Calu3 (cell line): ENCODE measurements around the gene ARPC1B. TPM values are rescaled to one million over a fixed set of nuclear protein-coding genes. Genes with fewer than 3 reads are reported as not detected.
"Not testable (repeated sequence)": the region's sequence is repeated elsewhere in the genome, so short reads cannot be mapped to it uniquely, and the experiment has no call there.

Experiments used
- BruUV-seq: library from RNA; stranded (reverse); fragments of 400-500 nt; replicated peaks from 2 replicates; lab custom pipeline; 2021; lab: Mats Ljungman, UMichigan
- CTCF ChIA-PET: fragments of 300-600 bp; sonication (Branson Sonifier 250); formaldehyde crosslinking; loops from one replicate; lab custom pipeline; 2022; ENCODE audit warnings: antibody characterized with exemption; lab: Charles Lee
- DNase-seq: peaks from one replicate; pipeline ENCODE4 v3.0.0; 2022
- H3K27ac Mint-ChIP-seq: one replicate; pipeline ENCODE4 v1.8.0; 2022; ENCODE audit warnings: mixed read lengths; ENCODE audit not compliant: unreplicated experiment
- H3K27me3 Mint-ChIP-seq: one replicate; pipeline ENCODE4 v1.8.0; 2022; ENCODE audit warnings: mixed read lengths; ENCODE audit not compliant: unreplicated experiment
- H3K36me3 Mint-ChIP-seq: one replicate; pipeline ENCODE4 v1.8.0; 2022; ENCODE audit warnings: mild to moderate bottlenecking, moderate library complexity, mixed read lengths; ENCODE audit not compliant: insufficient read depth, unreplicated experiment
- H3K4me1 Mint-ChIP-seq: one replicate; pipeline ENCODE4 v1.8.0; 2022; ENCODE audit warnings: mild to moderate bottlenecking, low read depth, mixed read lengths; ENCODE audit not compliant: unreplicated experiment
- H3K4me3 Mint-ChIP-seq: one replicate; pipeline ENCODE4 v1.8.0; 2022; ENCODE audit warnings: mild to moderate bottlenecking, low read depth, moderate library complexity, mixed read lengths; ENCODE audit not compliant: unreplicated experiment
- H3K9me3 Mint-ChIP-seq: one replicate; pipeline ENCODE4 v1.8.0; 2022; ENCODE audit warnings: low read depth, mixed read lengths; ENCODE audit not compliant: unreplicated experiment
- CTCF ChIP-seq: fragments of 200-600 bp; IDR thresholded peaks from one replicate; pipeline ENCODE4 v1.8.0; 2022; ENCODE audit warnings: antibody characterized with exemption; ENCODE audit not compliant: unreplicated experiment
- intact Hi-C: fragments of 100-400 bp; cut with micrococcal nuclease; formaldehyde crosslinking; loops from one replicate; pipeline ENCODE4 v1.10.0; 2022; ENCODE audit not compliant: unreplicated experiment
- total RNA-seq: library from RNA; stranded (reverse); gene quantifications from 2 replicates; pipeline ENCODE4 v1.2.3, GENCODE V29; 2022

The ARPC1B gene
- total RNA-seq, 1 experiment from 2014 or later = 107 TPM

DNA sequence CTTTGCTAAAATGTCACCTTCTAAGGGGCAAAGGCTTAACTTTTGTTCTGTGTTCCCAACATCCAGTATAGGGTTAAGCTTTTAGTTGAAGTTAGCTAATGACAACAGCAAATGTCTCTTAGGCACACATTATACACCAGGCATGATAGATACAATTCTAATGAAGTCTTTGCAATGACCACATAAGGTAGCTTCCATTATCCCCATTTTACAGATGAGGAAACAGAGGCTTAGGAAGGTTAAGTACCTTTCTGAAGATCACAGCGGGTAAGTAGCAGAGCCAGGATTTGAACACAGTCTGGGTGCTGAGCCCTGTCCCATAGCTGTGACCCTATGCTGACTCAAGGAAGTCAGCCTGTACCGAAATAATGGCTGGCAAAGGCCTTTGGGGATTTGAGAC, 36.1 kb downstream of the ARPC1B start:
- Mint-ChIP-seq H3K36me3 (peaks cover 64% of the 10 kb centered on the region), H3K27me3 (no peaks in the 10 kb centered on the region), H3K4me1 (peaks cover 12% of the 10 kb centered on the region), H3K27ac (no peak overlapping the region), H3K4me3 (peak overlapping the region; percentile 92), H3K9me3 (peaks cover 3% of the 10 kb centered on the region)
- TF ChIP-seq CTCF = no peak
- BruUV-seq = no TSS peak
- CTCF ChIA-PET = no interaction called here
- intact Hi-C loops = no loop called here
- DNase-seq = no peak

GRCh38 chr7:99415513-99416127, 41.1 kb downstream of the ARPC1B start:
- CTCF ChIA-PET, BruUV-seq, H3K27ac Mint-ChIP-seq, intact Hi-C loops, H3K9me3 Mint-ChIP-seq, H3K27me3 Mint-ChIP-seq, H3K4me3 Mint-ChIP-seq, H3K4me1 Mint-ChIP-seq: not testable (repeated sequence)
- peak; percentile 62 for DNase-seq
- peak; percentile 37 for TF ChIP-seq CTCF
- H3K36me3 Mint-ChIP-seq = peaks cover 74% of the 10 kb centered on the region

DNA sequence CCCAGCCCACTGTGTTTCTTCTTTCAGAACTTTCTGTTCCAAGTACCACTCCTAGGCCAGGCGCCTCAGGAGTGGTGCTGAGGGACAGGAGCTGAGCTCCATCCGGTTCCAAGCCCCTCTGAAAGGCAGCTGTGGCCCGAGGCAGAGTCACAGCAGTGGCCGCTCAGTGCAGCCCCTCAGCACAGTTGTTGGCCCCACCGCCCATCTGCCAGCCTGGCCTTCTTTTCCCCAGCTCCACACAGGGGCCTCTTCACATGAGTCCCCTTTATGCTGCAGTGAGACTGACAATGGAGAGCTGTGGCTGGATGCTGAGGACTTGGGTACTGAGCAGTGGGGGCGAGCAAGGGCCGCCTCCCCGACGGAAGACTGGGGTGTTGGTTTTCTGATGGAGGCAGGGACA, 43.7 kb downstream of the ARPC1B start:
- H3K36me3 Mint-ChIP-seq = peaks cover 68% of the 10 kb centered on the region
- CTCF ChIA-PET = no interaction called here
- H3K4me1 Mint-ChIP-seq = peaks cover 7% of the 10 kb centered on the region
- H3K9me3 Mint-ChIP-seq = peaks cover 3% of the 10 kb centered on the region
- no peak for DNase-seq
- no peak overlapping the region for H3K4me3 Mint-ChIP-seq
- no peak for TF ChIP-seq CTCF
- intact Hi-C loops = no loop called here
- H3K27me3 Mint-ChIP-seq = no peaks in the 10 kb centered on the region
- H3K27ac Mint-ChIP-seq = no peak overlapping the region
- no TSS peak for BruUV-seq

DNA sequence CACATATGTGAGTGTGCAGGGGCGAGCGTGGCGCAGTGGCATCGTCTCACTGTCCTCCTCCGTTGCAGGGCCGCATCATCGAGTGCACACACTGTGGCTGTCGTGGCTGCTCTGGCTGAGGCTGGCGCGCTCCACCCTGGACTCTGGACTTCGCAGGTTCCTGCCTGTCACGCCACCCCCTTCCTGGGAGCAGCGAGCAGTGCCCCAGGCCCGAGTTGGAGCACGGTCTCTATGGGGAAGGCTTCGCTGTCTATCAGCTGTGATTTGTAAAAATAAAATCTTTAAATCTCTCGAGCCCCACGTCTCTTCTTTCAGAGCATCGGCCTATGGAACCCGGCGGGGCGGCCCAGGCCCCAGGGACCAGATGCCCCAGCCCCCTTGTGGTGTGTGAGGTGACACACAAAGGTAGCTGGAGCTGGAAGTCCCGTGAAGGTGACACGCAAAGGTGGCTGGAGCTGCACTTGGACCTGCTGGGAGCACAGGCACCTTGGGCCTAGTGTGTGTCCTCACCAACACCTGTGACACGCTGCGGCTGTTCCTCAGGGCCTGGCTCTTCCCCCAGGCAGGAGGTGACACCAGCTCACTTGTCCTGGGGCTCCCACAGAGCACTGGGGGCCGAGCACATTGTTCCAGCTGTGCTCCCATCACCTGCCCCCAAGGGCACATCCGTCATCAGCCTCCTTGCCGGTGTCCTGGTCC, 44.9 kb downstream of the ARPC1B start:
- TF ChIP-seq CTCF = no peak
- Mint-ChIP-seq H3K27me3 (no peaks in the 10 kb centered on the region), H3K4me1 (peaks cover 7% of the 10 kb centered on the region), H3K27ac (no peak overlapping the region), H3K36me3 (peaks cover 67% of the 10 kb centered on the region), H3K9me3 (peaks cover 3% of the 10 kb centered on the region), H3K4me3 (no peak overlapping the region)
- intact Hi-C loops = no loop called here
- CTCF ChIA-PET = no interaction called here
- no peak for DNase-seq
- BruUV-seq = no TSS peak
